ENCODE results near the gene DNAJC12.
"Not testable (repeated sequence)": the region's sequence is repeated elsewhere in the genome, so short reads cannot be mapped to it uniquely, and the experiment has no call there.

The DNAJC12 gene

GRCh38 chr10:67790534-67791408 is 47.2 kb downstream of the DNAJC12 start:
- no peak for DNase-seq

- no peak for DNase-seq
These were observed 48.2 kb downstream of the DNAJC12 start for GRCh38 chr10:67789769-67790168.

GRCh38 chr10:67788028-67788886 is 49.7 kb downstream of the DNAJC12 start:
- DNase-seq, result peak; percentile 78

DNA sequence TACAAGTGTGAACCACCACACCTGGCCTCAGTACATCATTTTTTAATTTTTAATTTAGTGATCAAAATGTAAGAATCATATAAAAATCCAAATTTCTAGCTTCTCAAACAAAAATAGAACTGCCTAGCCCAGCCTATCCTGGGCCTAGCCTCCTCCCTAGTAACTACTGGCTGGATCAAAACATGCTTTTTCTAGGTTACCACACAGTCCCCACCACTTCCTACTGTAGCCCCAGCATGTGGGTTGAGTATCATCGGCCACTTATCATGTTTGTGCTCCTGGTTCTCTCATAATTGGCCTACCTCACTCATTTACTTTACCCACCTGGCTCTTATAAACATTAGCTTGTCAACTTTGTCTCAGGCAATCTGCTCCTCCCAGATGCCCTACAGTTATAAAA is 52.9 kb downstream of the DNAJC12 start:
- no peak for DNase-seq

DNA sequence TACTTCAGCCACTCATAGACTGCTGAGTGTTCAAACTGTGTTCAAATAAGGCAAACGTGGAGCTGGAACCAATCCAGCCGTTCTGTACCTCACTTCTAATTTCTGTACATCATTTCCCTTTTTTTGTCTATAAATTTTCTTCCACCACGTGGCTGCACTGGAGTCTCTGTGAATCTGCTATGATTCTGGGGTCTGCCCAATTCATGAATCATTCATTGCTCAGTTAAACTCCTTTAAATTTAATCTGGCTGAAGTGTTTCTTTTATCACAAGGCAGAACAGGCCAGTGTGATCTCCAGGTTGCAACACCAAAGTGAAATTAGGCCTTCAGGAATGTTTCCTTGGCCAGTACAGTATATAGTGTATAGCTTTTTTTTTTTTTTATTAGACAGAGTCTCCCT is 53.5 kb downstream of the DNAJC12 start:
- DNase-seq, result no peak

DNA sequence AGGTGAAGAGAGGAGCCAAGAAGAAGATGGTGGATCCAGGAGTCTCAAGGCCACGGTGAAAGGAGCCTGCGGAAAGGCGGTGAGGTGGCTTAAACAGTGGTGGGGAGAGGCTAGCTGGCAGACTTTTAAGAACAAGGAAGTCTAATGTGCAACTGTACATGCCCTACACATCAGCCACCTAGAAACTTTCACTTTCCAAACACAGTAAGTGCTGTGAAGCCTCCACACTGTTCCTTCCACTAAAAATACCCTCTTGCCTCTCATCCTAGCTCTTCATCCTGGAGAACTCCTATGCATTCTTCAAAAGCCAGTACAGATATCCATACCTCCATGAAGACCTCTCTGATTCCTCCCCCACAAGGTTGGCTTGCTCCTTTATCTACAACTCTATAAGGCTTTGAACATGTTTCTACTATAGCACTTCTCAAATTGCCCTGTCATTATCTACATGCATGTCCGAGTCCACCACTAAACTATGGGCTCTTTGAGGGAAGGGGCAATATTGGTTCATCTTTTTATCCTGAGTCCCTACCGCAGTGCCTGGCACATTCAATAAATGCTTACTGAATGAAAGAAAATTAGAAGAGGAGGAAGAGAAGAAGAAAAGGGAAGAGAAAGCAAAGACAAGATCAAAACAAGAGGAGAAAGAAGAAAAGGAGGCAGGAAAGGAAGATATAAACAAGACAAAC is 54.2 kb downstream of the DNAJC12 start:
- no peak for DNase-seq

DNA sequence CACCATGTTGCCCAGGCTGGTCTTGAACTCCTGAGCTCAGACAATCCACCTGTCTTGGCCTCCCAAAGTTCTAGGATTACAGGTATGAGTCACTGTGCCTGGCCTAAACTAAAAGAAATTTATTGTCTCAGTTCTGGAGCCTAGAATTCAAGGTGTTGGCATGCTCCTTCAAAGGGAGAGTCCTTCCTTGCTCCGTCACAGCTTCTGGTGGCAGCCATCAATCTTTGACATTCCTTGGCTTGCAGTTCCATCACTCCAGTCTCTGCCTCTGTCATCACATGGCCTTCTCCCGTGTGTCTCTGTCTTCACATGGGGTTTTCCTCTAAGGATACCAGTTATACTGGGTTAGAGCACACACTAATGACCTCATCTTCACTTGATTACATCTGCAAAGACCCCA is 55.5 kb downstream of the DNAJC12 start:
- DNase-seq, result no peak

DNA sequence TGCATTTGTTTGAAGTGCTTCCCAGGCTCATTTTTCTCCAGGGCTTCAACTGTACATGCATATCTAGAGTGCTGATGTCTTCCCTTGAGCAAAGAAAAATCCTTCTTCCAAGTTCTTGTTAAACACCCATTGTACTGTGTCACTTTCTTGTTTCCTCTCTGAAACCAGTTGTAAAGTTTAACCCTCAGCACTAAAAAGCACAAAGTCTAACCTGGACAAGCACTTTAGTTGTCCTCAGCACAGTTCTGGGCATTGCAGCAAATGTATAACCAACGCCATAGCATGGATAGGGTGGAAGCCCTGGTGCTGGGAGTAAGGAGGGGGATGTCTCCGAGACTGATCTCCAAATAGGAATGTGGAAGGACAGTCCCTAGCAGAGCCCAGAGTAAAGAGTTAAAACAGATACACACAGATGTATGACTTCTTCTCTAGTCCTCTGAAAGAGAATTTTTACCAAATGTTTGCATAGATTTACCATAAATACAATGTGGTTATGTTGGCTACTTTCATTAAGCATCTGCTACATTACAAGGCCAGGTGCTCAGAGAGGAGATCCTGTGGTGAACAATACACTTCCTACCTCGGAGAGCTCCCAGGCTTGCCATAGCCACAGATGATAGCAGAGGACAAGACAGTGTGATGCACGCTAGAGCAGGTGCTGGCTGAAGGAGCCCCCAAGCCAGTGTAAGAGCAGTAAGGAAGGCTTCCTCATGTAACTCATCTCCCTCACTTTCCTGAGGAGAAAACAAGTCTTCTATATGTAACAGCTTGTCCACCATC is 57.0 kb downstream of the DNAJC12 start:
- no peak for DNase-seq

- not testable (repeated sequence) for DNase-seq
These were observed 57.8 kb downstream of the DNAJC12 start for GRCh38 chr10:67780204-67780621.

GRCh38 chr10:67779465-67780203 is 58.4 kb downstream of the DNAJC12 start:
- peak; percentile 37 for DNase-seq

DNA sequence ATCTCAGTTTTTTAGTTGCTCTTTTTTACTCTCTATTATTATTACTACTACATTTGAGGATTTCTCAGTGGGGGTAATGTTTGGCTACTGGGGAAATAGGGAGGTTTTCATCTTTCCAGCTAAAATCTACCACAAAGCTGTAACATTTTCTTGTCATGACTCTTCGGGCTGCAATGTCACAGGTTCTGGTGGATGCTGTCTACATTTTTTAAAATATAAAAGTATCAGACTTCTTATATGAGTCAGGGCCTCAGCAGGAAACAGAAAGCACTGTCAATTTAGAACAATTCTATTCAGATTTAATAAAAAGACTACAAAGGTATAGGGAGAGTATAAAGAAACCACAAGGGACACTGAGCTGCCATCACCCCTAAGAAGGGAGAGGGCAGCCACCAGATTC is 61.6 kb downstream of the DNAJC12 start:
- no peak for DNase-seq

- DNase-seq, result no peak
These were observed 62.7 kb downstream of the DNAJC12 start for GRCh38 chr10:67775279-67775678.

DNA sequence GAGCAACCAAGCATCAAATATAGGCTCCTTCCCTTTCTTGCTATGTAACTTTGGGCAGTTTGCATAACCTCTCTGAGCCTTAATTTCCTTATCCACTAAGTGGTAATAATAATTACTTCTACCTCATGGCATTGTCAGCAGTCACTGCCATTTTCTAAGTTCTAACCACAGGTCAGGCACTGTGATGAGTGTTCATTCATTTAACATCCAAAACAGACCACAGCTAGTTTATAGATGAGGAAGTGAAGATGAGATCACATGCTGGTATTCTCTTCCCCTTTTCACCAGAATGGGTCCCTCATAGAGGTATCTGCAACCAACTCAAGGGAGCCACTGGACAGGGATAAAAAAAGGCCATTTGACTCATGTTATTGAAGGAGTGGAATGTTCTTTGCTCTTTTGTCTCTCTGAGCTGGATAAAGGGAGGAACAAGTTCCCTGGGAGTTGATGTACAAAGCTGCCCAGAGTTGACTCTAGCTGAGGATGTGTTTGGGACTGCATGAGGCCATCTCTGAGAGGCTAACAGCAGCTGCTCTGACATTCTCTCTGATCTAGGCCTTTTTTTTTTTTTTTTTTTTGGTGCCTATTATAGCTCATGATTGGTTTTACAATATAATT is 65.0 kb downstream of the DNAJC12 start:
- no peak for DNase-seq

DNA sequence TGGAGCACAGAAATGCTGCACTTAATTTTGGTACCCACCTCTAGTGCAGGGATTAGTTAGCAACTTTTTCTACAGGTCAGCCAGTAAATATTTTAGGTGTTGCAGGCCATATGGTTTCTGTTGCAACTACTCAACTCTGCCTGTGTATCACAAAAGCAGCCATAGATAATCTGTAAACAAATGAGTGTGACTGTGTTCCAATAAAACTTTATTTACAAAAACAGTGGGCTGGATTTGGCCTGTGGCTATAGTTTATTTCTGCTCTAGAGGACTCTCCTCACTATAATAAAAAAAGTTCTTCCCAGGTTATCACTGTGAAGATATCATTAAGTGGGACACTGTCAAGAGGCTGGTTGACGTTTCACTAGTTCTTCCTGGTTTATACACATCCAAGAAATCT is 65.8 kb downstream of the DNAJC12 start:
- DNase-seq, result no peak

- DNase-seq, result no peak
These were observed 66.8 kb downstream of the DNAJC12 start for GRCh38 chr10:67771200-67771599.

DNA sequence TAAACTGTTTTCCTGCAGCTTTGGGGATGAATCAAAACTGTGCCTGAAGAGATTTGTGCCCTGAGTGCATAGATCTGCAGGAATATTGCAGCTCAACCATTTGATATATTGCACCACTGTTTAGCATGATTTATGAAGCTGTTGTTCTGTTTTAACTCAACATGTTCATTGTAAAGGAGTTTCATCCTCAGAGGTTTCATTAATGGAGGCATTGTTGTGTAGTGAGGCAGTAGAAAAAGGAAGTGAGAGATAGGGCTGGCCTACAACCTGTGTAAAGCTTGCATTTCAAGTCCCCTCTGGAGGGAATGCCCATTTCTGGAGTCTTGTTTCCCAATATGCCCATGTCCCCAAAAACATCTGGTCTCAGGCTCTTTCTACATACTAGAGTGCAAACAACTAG is 67.5 kb downstream of the DNAJC12 start:
- DNase-seq, result no peak

DNA sequence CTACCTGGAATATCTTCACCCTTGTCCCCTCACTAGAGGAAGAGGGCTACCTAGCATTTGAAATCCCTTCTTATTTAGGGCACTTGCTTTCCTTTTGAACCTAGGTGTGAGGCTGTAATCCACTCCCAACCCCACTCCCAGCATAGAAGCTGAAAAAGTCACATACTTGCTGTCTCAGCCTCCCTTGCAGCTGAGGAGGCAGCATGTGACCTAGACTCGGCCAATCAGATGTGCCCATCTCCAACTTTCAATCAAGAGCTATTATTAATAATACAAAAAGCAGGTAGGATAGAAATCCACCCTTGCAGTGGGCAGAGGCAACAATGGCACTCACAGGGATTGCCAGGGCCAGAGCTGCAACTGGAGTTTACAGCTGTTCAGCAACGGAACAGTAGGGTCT is 70.7 kb downstream of the DNAJC12 start:
- DNase-seq, result no peak

GRCh38 chr10:67764012-67764822 is 73.8 kb downstream of the DNAJC12 start:
- DNase-seq, result peak; percentile 94

DNA sequence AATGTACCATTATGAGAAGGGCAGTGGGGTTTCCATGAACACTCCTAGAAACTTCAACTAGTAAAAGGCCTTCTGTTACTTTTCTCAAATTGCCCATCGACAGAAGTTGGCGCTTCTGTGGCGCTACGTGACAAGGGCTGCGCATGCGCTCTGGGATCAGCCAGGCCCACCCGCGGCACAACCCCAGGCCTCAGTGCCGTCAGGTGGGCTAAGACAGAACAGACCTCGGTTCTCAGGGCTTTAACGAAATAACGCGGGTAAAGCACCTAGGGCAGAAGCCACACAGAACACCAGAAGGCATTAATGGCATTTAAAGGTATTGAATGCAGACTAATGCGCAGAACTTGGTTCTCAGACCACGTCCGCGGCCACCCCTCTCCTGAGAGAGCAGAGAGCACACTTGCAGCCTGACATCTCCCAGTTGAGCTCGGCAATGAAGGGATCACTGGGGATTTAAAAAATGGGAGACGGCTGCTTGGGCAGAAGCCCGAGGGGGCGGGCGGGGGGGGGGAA is 74.4 kb downstream of the DNAJC12 start:
- peak; percentile 83 for DNase-seq

DNA sequence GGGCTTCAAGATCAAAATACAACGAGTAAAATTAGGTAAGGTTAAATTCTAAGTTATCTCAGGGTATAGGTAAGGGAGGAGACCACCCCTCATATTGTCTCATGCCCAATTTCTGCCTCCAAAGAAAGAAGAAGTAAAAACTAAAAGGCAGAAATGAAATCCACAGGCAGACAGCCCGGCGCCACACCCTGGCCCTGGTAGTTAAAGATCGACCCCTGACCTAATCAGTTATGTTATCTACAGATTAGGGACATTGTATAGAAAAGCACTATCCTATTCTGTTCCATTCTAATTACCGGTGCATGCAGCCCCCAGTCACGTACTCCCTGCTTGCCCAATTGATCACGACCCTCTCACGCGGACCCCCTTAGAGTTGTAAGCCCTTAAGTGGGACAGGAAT is 75.4 kb downstream of the DNAJC12 start:
- not testable (repeated sequence) for DNase-seq
